Measurements from ENCODE around the gene ARHGEF7. TPM values are rescaled to one million over a fixed set of nuclear protein-coding genes. Genes with fewer than 3 reads are reported as not detected.
A peak's percentile ranks its signal among the peaks of the same experiment; 100 is the strongest.
"Not testable (repeated sequence)": the region's sequence is repeated elsewhere in the genome, so short reads cannot be mapped to it uniquely, and the experiment has no call there.

ARHGEF7 gene
- total and polyA plus RNA-seq, 2 experiments from 2014 or later, result 30.1 to 46.8 TPM

DNA sequence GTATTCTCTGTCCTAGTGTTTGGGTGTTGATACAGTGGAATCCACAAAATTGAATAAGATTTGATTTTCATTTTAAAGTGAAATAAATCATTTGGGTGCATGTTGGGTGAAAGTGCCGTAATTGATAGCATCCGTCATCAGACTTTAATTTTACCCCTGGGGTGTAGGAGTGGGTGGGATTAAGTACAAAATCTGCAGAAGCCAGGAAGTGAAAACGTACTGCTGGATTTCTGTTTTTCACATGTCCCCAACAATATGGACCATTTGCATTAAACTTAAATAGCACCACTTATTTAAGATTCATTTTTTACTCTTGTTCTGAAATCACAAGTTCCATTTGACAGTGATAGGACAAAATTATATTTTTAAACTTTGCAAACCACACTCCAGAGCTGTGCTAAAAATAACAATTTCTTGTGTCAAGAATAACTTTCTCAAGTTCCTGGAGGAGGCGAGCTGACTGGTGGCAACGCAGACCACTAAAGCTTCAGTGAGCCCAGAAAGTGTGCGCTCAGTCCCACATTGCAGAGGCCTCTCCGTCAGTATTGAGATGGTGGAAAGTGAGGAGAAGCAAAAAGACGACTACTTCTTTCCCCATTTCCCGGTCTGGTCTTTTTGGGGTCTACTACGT is 71.3 kb downstream of the ARHGEF7 start:
- Histone ChIP-seq H4K20me1 (ENCODE audit: insufficient read depth, poor library complexity, severe bottlenecking) (peaks cover 71% of the 10 kb centered on the region), H3K9me3 (ENCODE audit: low read depth) (no peaks in the 10 kb centered on the region), H3K79me2 (peaks cover 98% of the 10 kb centered on the region), H2AFZ (no peak overlapping the region), H3K4me1 (ENCODE audit: insufficient read depth) (peaks cover 16% of the 10 kb centered on the region), H3K27ac (no peak overlapping the region), H3K36me3 (replicated peaks; ENCODE audit: insufficient read depth, low read depth) (no peaks in the 10 kb centered on the region), H3K4me3 (no peak overlapping the region), H3K27me3 (no peaks in the 10 kb centered on the region), H3K9me2 (replicated peaks; ENCODE audit: insufficient read depth) (no peaks in the 10 kb centered on the region), H3K4me2 (no peak overlapping the region)
- DNase-seq (ENCODE audit: low spot score), result no peak
- WGBS (ENCODE audit: low lambda C conversion rate, missing lambda C conversion rate), result 94% methylated on average over 10 of the region's 10 CpGs
- TF ChIP-seq, protein P1, sequence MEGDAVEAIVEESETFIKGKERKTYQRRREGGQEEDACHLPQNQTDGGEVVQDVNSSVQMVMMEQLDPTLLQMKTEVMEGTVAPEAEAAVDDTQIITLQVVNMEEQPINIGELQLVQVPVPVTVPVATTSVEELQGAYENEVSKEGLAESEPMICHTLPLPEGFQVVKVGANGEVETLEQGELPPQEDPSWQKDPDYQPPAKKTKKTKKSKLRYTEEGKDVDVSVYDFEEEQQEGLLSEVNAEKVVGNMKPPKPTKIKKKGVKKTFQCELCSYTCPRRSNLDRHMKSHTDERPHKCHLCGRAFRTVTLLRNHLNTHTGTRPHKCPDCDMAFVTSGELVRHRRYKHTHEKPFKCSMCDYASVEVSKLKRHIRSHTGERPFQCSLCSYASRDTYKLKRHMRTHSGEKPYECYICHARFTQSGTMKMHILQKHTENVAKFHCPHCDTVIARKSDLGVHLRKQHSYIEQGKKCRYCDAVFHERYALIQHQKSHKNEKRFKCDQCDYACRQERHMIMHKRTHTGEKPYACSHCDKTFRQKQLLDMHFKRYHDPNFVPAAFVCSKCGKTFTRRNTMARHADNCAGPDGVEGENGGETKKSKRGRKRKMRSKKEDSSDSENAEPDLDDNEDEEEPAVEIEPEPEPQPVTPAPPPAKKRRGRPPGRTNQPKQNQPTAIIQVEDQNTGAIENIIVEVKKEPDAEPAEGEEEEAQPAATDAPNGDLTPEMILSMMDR (IDR thresholded peaks at IDR 0.05; ENCODE audit: poor library complexity), result no peak
- no peak for TF ChIP-seq EZH2 (IDR thresholded peaks at IDR 0.05; ENCODE audit: borderline replicate concordance)
- no peak for TF ChIP-seq EZH2phosphoT487 (IDR thresholded peaks at IDR 0.05; ENCODE audit: low read depth, severe bottlenecking, unreplicated experiment)

DNA sequence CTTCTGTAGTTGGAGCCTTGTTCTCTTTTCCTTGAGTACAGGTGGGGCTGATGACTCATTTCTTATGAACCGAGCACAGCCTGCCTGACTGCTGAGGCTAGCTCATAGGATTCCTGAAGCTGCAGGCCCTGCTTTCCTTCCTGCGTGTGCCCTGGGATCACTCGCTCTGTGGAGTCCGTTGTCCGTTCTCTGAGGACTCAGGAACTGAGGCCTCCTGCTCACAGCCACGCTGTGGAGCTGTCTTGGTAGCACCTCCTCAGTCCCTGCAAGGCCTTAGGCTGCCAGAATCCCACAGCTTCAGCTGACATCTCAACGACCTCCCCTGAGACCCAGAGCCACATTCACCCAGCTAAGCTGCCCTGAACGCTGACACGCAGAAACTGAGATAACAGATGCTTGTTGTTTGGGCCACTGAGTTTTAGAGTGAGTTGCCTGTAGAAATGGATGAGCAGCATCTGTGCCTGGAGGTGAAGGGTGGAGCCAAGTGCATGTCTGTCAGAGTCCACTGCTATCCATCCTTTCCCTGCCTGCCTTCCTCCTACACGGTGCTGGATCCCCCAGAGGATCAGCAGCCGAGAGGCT is 72.9 kb downstream of the ARHGEF7 start:
- Histone ChIP-seq H3K27me3 (no peaks in the 10 kb centered on the region), H3K36me3 (replicated peaks; ENCODE audit: insufficient read depth, low read depth) (no peaks in the 10 kb centered on the region), H4K20me1 (ENCODE audit: insufficient read depth, poor library complexity, severe bottlenecking) (peaks cover 60% of the 10 kb centered on the region), H3K9me3 (ENCODE audit: low read depth) (no peaks in the 10 kb centered on the region), H3K4me2 (peak overlapping the region; percentile 27), H3K4me1 (ENCODE audit: insufficient read depth) (peaks cover 16% of the 10 kb centered on the region), H2AFZ (no peak overlapping the region), H3K27ac (peak overlapping the region; percentile 66), H3K4me3 (no peak overlapping the region), H3K9me2 (replicated peaks; ENCODE audit: insufficient read depth) (no peaks in the 10 kb centered on the region), H3K79me2 (peaks cover 96% of the 10 kb centered on the region)
- TF ChIP-seq EZH2phosphoT487 (IDR thresholded peaks at IDR 0.05; ENCODE audit: low read depth, severe bottlenecking, unreplicated experiment), result no peak
- no peak for TF ChIP-seq EZH2 (IDR thresholded peaks at IDR 0.05; ENCODE audit: borderline replicate concordance)
- TF ChIP-seq, protein P1 (IDR thresholded peaks at IDR 0.05; ENCODE audit: poor library complexity), result no peak
- peak; percentile 58 for DNase-seq (ENCODE audit: low spot score)
- WGBS (ENCODE audit: low lambda C conversion rate, missing lambda C conversion rate), result 45% methylated on average over 11 of the region's 11 CpGs

DNA sequence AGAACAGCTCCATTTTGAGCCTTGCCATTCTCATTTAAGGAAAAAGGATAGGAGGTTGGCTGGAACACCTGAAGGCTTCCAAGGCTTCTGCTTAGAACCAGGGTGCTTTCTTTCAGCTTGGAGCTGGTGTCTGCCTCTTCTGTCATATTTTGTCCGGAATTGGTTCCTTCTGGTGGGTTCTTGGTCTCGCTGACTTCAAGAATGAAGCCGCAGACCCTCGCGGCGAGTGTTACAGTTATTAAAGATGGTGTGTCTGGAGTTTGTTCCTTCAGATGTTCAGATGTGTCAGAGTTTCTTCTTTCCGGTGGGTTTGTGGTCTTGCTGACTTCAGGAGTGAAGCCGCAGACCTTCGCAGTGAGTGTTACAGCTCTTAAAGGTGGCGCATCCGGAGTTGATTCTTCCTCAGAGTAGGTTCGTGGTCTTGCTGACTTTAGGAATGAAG is 74.0 kb downstream of the ARHGEF7 start:
- not testable (repeated sequence) for DNase-seq (ENCODE audit: low spot score); H3K27me3 ChIP-seq; H3K9me3 ChIP-seq (ENCODE audit: low read depth); H3K4me3 ChIP-seq; H3K4me2 ChIP-seq; H2AFZ ChIP-seq; H3K9me2 ChIP-seq (replicated peaks; ENCODE audit: insufficient read depth); H3K27ac ChIP-seq; H3K36me3 ChIP-seq (replicated peaks; ENCODE audit: insufficient read depth, low read depth)
- Histone ChIP-seq H3K79me2 (peaks cover 96% of the 10 kb centered on the region), H4K20me1 (ENCODE audit: insufficient read depth, poor library complexity, severe bottlenecking) (peaks cover 51% of the 10 kb centered on the region), H3K4me1 (ENCODE audit: insufficient read depth) (peaks cover 16% of the 10 kb centered on the region)
- WGBS (ENCODE audit: low lambda C conversion rate, missing lambda C conversion rate), result over 99% methylated on average over 12 of the region's 12 CpGs

DNA sequence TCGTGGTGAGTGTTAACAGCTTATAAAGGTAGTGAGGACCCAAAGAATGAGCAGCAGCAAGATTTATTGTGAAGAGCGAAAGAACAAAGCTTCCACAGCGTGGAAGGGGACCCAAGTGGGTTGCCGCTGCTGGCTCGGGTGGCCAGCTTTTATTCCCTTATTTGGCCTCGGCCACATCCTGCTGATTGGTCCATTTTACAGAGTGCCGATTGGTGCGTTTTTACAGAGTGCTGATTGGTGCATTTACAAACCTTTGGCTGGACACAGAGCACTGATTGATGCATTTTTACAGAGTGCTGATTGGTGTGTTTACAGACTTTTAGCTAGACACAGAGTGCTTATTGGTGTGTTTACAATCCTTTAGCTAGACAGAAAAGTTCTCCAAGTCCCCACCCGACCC is 74.4 kb downstream of the ARHGEF7 start:
- H3K27me3 ChIP-seq; DNase-seq (ENCODE audit: low spot score); H3K27ac ChIP-seq; H3K36me3 ChIP-seq (replicated peaks; ENCODE audit: insufficient read depth, low read depth); H3K9me2 ChIP-seq (replicated peaks; ENCODE audit: insufficient read depth); H3K4me3 ChIP-seq; H2AFZ ChIP-seq; H3K4me2 ChIP-seq; H3K9me3 ChIP-seq (ENCODE audit: low read depth): not testable (repeated sequence)
- Histone ChIP-seq H3K4me1 (ENCODE audit: insufficient read depth) (peaks cover 16% of the 10 kb centered on the region), H4K20me1 (ENCODE audit: insufficient read depth, poor library complexity, severe bottlenecking) (peaks cover 50% of the 10 kb centered on the region), H3K79me2 (peaks cover 96% of the 10 kb centered on the region)
- WGBS (ENCODE audit: low lambda C conversion rate, missing lambda C conversion rate), result 97% methylated on average over 9 of the region's 9 CpGs

DNA sequence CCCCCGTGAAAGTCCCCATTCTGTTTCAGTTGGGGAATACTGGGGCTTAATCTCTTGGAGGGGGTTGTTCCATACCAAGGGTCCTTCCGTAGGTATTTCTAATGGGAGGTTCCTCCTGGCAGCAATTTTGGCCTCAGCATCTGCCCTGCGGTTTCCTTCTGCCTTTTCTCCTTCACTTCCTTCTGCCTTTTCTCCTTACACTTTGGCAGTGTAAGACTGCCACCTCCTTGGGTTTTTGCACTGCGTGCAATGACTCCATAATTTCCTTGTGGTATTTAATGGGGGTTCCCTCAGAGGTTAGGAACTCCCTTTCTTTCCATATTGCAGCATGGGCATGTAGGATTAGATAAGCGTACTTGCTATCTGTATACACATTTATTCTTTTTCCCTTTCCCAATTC is 78.1 kb downstream of the ARHGEF7 start:
- H3K27me3 ChIP-seq; DNase-seq (ENCODE audit: low spot score); H3K4me3 ChIP-seq; H3K27ac ChIP-seq; H3K4me2 ChIP-seq; H3K4me1 ChIP-seq (ENCODE audit: insufficient read depth); H3K36me3 ChIP-seq (replicated peaks; ENCODE audit: insufficient read depth, low read depth); H3K9me3 ChIP-seq (ENCODE audit: low read depth); H3K9me2 ChIP-seq (replicated peaks; ENCODE audit: insufficient read depth); H2AFZ ChIP-seq: not testable (repeated sequence)
- over 99% methylated on average over 5 of the region's 5 CpGs for WGBS (ENCODE audit: low lambda C conversion rate, missing lambda C conversion rate)
- peaks cover 23% of the 10 kb centered on the region for H4K20me1 ChIP-seq (ENCODE audit: insufficient read depth, poor library complexity, severe bottlenecking)
- H3K79me2 ChIP-seq, result peaks cover 89% of the 10 kb centered on the region

DNA sequence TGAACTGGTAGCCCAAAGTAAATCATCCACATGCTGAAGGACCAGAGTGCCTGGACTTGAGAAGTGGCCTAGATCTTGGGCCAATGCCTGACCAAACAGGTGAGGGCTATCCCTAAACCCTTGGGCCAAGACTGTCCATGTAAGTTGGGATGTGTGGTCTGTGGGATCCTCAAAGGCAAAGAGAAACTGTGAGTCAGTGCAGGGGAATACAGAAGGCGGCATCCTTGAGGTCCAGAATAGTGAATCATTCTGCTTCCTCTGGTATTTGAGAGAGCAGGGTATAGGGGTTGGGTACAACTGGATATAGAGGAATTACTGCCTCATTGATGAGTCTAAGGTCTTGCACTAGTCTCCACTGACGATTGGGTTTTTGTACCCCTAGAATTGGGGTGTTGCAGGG is 79.5 kb downstream of the ARHGEF7 start:
- 88% methylated on average over 2 of the region's 2 CpGs for WGBS (ENCODE audit: low lambda C conversion rate, missing lambda C conversion rate)
- H3K9me2 ChIP-seq (replicated peaks; ENCODE audit: insufficient read depth); H3K4me1 ChIP-seq (ENCODE audit: insufficient read depth); H3K9me3 ChIP-seq (ENCODE audit: low read depth); DNase-seq (ENCODE audit: low spot score); H3K36me3 ChIP-seq (replicated peaks; ENCODE audit: insufficient read depth, low read depth); H3K4me3 ChIP-seq; H3K4me2 ChIP-seq; H3K27ac ChIP-seq; H2AFZ ChIP-seq; H3K27me3 ChIP-seq: not testable (repeated sequence)
- peaks cover 11% of the 10 kb centered on the region for H4K20me1 ChIP-seq (ENCODE audit: insufficient read depth, poor library complexity, severe bottlenecking)
- H3K79me2 ChIP-seq, result peaks cover 91% of the 10 kb centered on the region
